ENCODE data around the gene AP5S1. TPM values are rescaled to one million over a fixed set of nuclear protein-coding genes. Genes with fewer than 3 reads are reported as not detected.

AP5S1 gene
- total and polyA plus RNA-seq, 2 of the 13 experiments (the other 11 are each of a cell fraction or from before 2014, with no cell fraction given) = 7.9 to 23.2 TPM

DNA sequence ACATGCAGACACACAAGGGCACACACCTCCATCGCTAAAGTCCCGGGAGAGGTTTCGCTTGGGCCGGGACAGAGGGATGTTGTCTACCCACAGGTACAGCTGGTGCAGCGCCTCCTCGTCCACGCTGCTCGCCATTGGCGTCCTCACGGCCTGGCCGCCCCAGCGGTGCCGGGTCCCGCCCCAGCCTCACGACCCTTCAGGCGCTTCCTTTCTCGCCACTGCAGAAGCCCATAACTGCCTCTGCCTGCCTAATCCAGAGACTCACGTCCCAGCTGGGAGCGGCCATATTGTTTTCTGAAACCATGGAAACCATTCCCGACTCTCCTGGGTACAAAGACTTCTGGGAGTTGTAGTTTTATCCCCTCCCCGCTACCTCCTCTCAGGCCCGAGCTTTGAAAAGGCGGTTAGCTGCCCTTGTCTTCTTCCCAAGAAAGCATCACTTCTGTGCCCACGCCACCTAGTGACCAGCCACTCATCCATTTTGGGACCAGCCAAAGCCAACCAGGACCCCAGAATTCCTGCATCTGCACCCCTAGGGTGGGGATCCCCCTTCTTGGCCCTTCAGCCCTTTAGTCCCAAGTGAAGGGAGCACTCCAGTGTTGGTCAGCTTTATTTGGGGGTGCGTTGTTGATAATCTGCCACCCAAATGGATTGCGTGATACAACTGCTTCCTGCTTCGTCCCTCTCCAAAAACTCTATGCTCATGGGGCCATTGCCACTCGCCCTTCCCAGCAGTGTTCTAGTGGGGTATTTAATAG is 39.0 kb upstream of the AP5S1 start, which contains the start of gene SPEF1 (continued):
- TF ChIP-seq ZNF549 (CRISPR knock-in tag; IDR thresholded peaks at IDR 0.05) (no peak), ZGPAT (CRISPR knock-in tag; IDR thresholded peaks at IDR 0.05) (peak; percentile 73), SKI (IDR thresholded peaks at IDR 0.05; ENCODE audit: partially characterized antibody) (no peak), ZNF768 (CRISPR knock-in tag; IDR thresholded peaks at IDR 0.05) (peak; percentile 70; the same call in 1 of the 2 replicates), ZKSCAN1 (IDR thresholded peaks at IDR 0.05; ENCODE audit: low read length) (no peak), SIN3B (IDR thresholded peaks at IDR 0.05; ENCODE audit: low read length) (0 out of 2 replicates have a peak, but pooled peaks have one; percentile 44), ZNF296 (CRISPR knock-in tag; conservative IDR thresholded peaks at IDR 0.05) (no peak), CREB1 (IDR thresholded peaks at IDR 0.05) (no peak), CREB1 (CRISPR knock-in tag; IDR thresholded peaks at IDR 0.05) (no peak), CSRNP1 (CRISPR knock-in tag; IDR thresholded peaks at IDR 0.05) (peak; percentile 68; the same call in 1 of the 2 replicates), MEF2D (CRISPR knock-in tag; IDR thresholded peaks at IDR 0.05) (peak; percentile 79; the same call in 1 of the 2 replicates), ZNF703 (CRISPR knock-in tag; IDR thresholded peaks at IDR 0.05; ENCODE audit: borderline replicate concordance) (no peak), PAX8 (CRISPR knock-in tag; IDR thresholded peaks at IDR 0.05; ENCODE audit: borderline replicate concordance) (no peak), MXD4 (CRISPR knock-in tag; IDR thresholded peaks at IDR 0.05) (peak; percentile 97), KLF9 (CRISPR knock-in tag; IDR thresholded peaks at IDR 0.05; ENCODE audit: low read depth) (no peak), GATA4 (IDR thresholded peaks at IDR 0.05; ENCODE audit: borderline replicate concordance, low read depth) (no peak), ZNF616 (CRISPR knock-in tag; IDR thresholded peaks at IDR 0.05; ENCODE audit: low read depth) (no peak), SALL1 (CRISPR knock-in tag; IDR thresholded peaks at IDR 0.05) (0 out of 2 replicates have a peak, but pooled peaks have one; percentile 32), ZNF891 (CRISPR knock-in tag; IDR thresholded peaks at IDR 0.05) (no peak), GABPA (IDR thresholded peaks at IDR 0.05; ENCODE audit: low read depth, low read length) (no peak), GABPA (CRISPR knock-in tag; IDR thresholded peaks at IDR 0.05; ENCODE audit: low read depth) (peak; percentile 77), JARID2 (CRISPR knock-in tag; IDR thresholded peaks at IDR 0.05; ENCODE audit: insufficient replicate concordance) (no peak), ZNF557 (CRISPR knock-in tag; IDR thresholded peaks at IDR 0.05) (peak; percentile 51; the same call in 1 of the 2 replicates)
- TF ChIP-seq, protein P1, sequence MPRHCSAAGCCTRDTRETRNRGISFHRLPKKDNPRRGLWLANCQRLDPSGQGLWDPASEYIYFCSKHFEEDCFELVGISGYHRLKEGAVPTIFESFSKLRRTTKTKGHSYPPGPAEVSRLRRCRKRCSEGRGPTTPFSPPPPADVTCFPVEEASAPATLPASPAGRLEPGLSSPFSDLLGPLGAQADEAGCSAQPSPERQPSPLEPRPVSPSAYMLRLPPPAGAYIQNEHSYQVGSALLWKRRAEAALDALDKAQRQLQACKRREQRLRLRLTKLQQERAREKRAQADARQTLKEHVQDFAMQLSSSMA (CRISPR knock-in tag; IDR thresholded peaks at IDR 0.05) = peak; percentile 83; the same call in 1 of the 2 replicates
- TF ChIP-seq, protein P2, sequence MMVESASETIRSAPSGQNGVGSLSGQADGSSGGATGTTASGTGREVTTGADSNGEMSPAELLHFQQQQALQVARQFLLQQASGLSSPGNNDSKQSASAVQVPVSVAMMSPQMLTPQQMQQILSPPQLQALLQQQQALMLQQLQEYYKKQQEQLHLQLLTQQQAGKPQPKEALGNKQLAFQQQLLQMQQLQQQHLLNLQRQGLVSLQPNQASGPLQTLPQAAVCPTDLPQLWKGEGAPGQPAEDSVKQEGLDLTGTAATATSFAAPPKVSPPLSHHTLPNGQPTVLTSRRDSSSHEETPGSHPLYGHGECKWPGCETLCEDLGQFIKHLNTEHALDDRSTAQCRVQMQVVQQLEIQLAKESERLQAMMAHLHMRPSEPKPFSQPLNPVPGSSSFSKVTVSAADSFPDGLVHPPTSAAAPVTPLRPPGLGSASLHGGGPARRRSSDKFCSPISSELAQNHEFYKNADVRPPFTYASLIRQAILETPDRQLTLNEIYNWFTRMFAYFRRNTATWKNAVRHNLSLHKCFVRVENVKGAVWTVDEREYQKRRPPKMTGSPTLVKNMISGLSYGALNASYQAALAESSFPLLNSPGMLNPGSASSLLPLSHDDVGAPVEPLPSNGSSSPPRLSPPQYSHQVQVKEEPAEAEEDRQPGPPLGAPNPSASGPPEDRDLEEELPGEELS (CRISPR knock-in tag; IDR thresholded peaks at IDR 0.05) = no peak

All from HepG2 (cell line).